Activated CD4-positive, alpha-beta T cell treated with anti-CD3 and anti-CD28 coated beads for 1 hour (primary cell): ENCODE measurements around the gene AGO3.
A peak's percentile ranks its signal among the peaks of the same experiment; 100 is the strongest.

Experiments used
- DNase-seq: peaks from one replicate; pipeline ENCODE4 v3.0.0-alpha.2; 2020

The AGO3 gene

GRCh38 chr1:36098650-36099365 lies 167.9 kb downstream of the AGO3 start:
- no peak for DNase-seq

GRCh38 chr1:36099681-36100341 lies 168.9 kb downstream of the AGO3 start:
- peak; percentile 65 for DNase-seq

- no peak for DNase-seq
These were observed 169.5 kb downstream of the AGO3 start for GRCh38 chr1:36100376-36100775.

- DNase-seq, result no peak
These were observed 170.6 kb downstream of the AGO3 start for GRCh38 chr1:36101546-36101945.

- DNase-seq, result no peak
These were observed 175.4 kb downstream of the AGO3 start for GRCh38 chr1:36106269-36106668.

GRCh38 chr1:36107394-36107793 lies 176.5 kb downstream of the AGO3 start:
- no peak for DNase-seq

GRCh38 chr1:36108314-36108713 lies 177.4 kb downstream of the AGO3 start:
- no peak for DNase-seq

- DNase-seq, result no peak
These were observed 178.3 kb downstream of the AGO3 start for GRCh38 chr1:36109041-36109679.

GRCh38 chr1:36111151-36111550 lies 180.2 kb downstream of the AGO3 start:
- no peak for DNase-seq

GRCh38 chr1:36112823-36113222 lies 181.9 kb downstream of the AGO3 start:
- no peak for DNase-seq

GRCh38 chr1:36114371-36114770 lies 183.5 kb downstream of the AGO3 start:
- no peak for DNase-seq

GRCh38 chr1:36115200-36115669 lies 184.3 kb downstream of the AGO3 start:
- no peak for DNase-seq

GRCh38 chr1:36115931-36116330 lies 185.0 kb downstream of the AGO3 start:
- DNase-seq, result no peak

- no peak for DNase-seq
These were observed 186.0 kb downstream of the AGO3 start for GRCh38 chr1:36116901-36117300.

GRCh38 chr1:36118447-36119204 lies 187.7 kb downstream of the AGO3 start:
- DNase-seq, result no peak

GRCh38 chr1:36119456-36119855 lies 188.6 kb downstream of the AGO3 start:
- DNase-seq, result no peak
